Gastroesophageal sphincter (tissue), 3 donors: ENCODE measurements around the gene PPP2R2B.

Experiments
- CTCF ChIP-seq, 4 experiments: fragments of 200-600 bp in 2 of 4; fragments of 450-650 bp in 2 of 4; sonication (generic) in 1 of 4; IDR thresholded peaks; one replicate each; pipeline ENCODE4 v1.5.1; 2017 to 2019; ENCODE audit warnings: antibody characterized with exemption in 4 of 4, mild to moderate bottlenecking in 2 of 4, moderate library complexity in 2 of 4
- EP300 ChIP-seq: sonication (generic); formaldehyde crosslinking; IDR thresholded peaks from one replicate; pipeline ENCODE4 v1.6.1; 2017; ENCODE audit warnings: antibody characterized with exemption, mild to moderate bottlenecking
- POLR2A ChIP-seq, 2 donors: fragments of 450-650 bp; IDR thresholded peaks; one replicate each; pipeline ENCODE4 v1.6.1; 2017; ENCODE audit warnings: antibody characterized with exemption in 2 of 2, mild to moderate bottlenecking in 2 of 2, moderate library complexity in 1 of 2
- POLR2AphosphoS5 ChIP-seq: sonication (generic); formaldehyde crosslinking; IDR thresholded peaks from one replicate; pipeline ENCODE4 v1.6.1; 2017; ENCODE audit warnings: antibody characterized with exemption

GRCh38 chr5:146568161-146568560, 310.4 kb downstream of the PPP2R2B start:
- no peak for TF ChIP-seq POLR2AphosphoS5
- no peak for TF ChIP-seq EP300
- no peak for TF ChIP-seq CTCF (IDR thresholded peaks at IDR 0.05)
- TF ChIP-seq POLR2A (IDR thresholded peaks at IDR 0.05), result no peak
